ENCODE measurements around the gene ZNF385D. TPM values are rescaled to one million over a fixed set of nuclear protein-coding genes. Genes with fewer than 3 reads are reported as not detected.
"Not testable (repeated sequence)": the region's sequence is repeated elsewhere in the genome, so short reads cannot be mapped to it uniquely, and the experiment has no call there.

Gene ZNF385D
- polyA plus RNA-seq, 4 donors, result under 0.01 to 0.87 (median 0.58) TPM; not detected in 1

DNA sequence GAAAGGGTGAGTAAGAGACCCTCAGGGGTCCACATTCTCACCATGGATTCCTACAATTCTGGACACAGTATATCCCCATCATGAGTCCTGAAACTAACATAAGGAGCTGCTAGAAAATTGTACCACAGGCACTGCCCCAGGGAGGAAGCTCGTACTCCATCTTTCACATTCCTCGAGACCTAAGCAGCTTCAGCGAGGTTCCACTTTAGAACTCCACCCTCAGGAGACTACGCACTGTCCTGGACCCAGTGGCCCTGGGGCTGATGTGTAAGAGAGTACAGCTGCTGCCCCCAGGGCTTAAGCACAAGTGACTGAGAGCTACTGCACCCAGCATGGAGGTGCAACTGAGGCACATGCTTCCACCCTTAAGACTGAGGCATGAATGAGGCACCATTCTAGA is 352.5 kb downstream of the ZNF385D start:
- DNase-seq, result no peak
- no peaks in the 10 kb centered on the region for H3K27me3 ChIP-seq (ENCODE audit: control insufficient read depth in 3 of 3, insufficient read depth in 3 of 3, low read length in 3 of 3)
- WGBS, 3 donors, result 80 to 83% (median 83%) methylated on average over 4 of the region's 4 CpGs
- H3K36me3 ChIP-seq (ENCODE audit: control insufficient read depth in 3 of 3, insufficient read depth in 2 of 3, low read depth in 1 of 3, low read length in 3 of 3), result no peaks in the 10 kb centered on the region
- no peak for FAIRE-seq
- no peak overlapping the region for H3K27ac ChIP-seq (ENCODE audit: low read depth in 1 of 3, low read length in 2 of 3)
- H3K4me3 ChIP-seq (ENCODE audit: low read depth in 1 of 3, low read length in 3 of 3), result no peak overlapping the region
- no peaks in the 10 kb centered on the region for H3K9me3 ChIP-seq (ENCODE audit: control insufficient read depth in 2 of 2, insufficient read depth in 1 of 2, low read depth in 1 of 2, low read length in 1 of 2)
- no peaks in the 10 kb centered on the region for H3K4me1 ChIP-seq (ENCODE audit: control insufficient read depth in 3 of 3, insufficient read depth in 2 of 3, low read depth in 1 of 3, low read length in 2 of 3)

DNA sequence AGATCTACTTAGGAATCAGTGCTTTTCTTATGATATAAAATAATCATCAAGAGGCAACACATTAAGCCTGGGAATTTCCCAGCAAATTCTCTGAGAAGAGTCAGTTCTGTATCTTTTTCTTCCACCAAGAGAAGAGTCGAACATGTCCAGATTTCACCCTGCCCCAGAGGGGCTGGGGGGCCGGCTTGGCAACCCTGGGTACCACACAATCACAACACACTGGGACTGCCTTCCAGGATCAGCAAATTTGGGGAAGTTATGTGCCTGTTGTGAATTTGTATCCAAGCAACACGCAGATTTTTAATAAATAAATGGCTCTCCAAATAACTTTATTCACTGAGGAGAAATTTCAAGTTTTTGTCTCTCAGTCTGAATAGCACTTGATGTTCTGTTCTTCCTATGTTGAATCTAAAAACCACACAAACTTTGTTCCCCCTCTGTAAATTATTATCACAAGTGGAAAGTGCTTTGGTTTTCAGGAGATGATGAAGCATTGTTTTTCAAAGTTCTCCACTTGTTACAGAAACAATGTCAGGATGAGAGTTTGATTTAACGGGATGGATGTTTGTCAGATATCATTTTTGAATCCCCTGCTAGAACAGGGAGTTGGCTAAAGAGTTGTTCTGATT is 357.2 kb downstream of the ZNF385D start:
- WGBS, 3 donors, result 65 to 77% (median 71%) methylated on average over 4 of the region's 4 CpGs
- Histone ChIP-seq H3K27ac (ENCODE audit: low read depth in 1 of 3, low read length in 2 of 3) (no peak overlapping the region), H3K27me3 (ENCODE audit: control insufficient read depth in 3 of 3, insufficient read depth in 3 of 3, low read length in 3 of 3) (no peaks in the 10 kb centered on the region), H3K9me3 (ENCODE audit: control insufficient read depth in 2 of 2, insufficient read depth in 1 of 2, low read depth in 1 of 2, low read length in 1 of 2) (no peaks in the 10 kb centered on the region), H3K4me1 (ENCODE audit: control insufficient read depth in 3 of 3, insufficient read depth in 2 of 3, low read depth in 1 of 3, low read length in 2 of 3) (no peaks in the 10 kb centered on the region), H3K4me3 (ENCODE audit: low read depth in 1 of 3, low read length in 3 of 3) (no peak overlapping the region), H3K36me3 (ENCODE audit: control insufficient read depth in 3 of 3, insufficient read depth in 2 of 3, low read depth in 1 of 3, low read length in 3 of 3) (no peaks in the 10 kb centered on the region)
- no peak for FAIRE-seq
- no peak for DNase-seq

DNA sequence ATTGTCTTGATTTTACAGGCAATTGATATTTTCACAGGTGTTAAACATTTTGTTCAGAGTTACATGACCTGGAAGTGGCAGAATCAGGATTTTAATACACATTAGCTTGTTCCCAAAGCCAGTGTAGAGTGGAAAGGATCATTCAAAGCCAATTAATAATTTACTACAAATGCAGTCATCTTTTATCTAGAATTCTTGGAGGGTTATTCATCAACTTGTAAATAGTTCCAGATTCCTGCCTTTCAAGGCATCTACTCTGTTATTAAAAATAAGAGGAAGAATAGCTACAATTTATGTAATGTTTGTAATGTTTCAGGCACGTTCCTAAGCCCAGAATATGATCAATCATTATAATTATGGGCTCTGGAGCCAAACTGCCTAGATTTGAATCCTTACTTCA is 358.5 kb downstream of the ZNF385D start:
- no peaks in the 10 kb centered on the region for H3K27me3 ChIP-seq (ENCODE audit: control insufficient read depth in 3 of 3, insufficient read depth in 3 of 3, low read length in 3 of 3)
- DNase-seq (no peak), FAIRE-seq (no peak)
- no peaks in the 10 kb centered on the region for H3K36me3 ChIP-seq (ENCODE audit: control insufficient read depth in 3 of 3, insufficient read depth in 2 of 3, low read depth in 1 of 3, low read length in 3 of 3)
- H3K4me1 ChIP-seq (ENCODE audit: control insufficient read depth in 3 of 3, insufficient read depth in 2 of 3, low read depth in 1 of 3, low read length in 2 of 3), result no peaks in the 10 kb centered on the region
- WGBS, 3 donors, result 4 to 20% (median 9%) methylated on average over 1 of the region's 1 CpG
- no peak overlapping the region for H3K27ac ChIP-seq (ENCODE audit: low read depth in 1 of 3, low read length in 2 of 3)
- H3K9me3 ChIP-seq (ENCODE audit: control insufficient read depth in 2 of 2, insufficient read depth in 1 of 2, low read depth in 1 of 2, low read length in 1 of 2), result peaks cover 0 to 2% of the 10 kb centered on the region in 2 donors
- no peak overlapping the region for H3K4me3 ChIP-seq (ENCODE audit: low read depth in 1 of 3, low read length in 3 of 3)

DNA sequence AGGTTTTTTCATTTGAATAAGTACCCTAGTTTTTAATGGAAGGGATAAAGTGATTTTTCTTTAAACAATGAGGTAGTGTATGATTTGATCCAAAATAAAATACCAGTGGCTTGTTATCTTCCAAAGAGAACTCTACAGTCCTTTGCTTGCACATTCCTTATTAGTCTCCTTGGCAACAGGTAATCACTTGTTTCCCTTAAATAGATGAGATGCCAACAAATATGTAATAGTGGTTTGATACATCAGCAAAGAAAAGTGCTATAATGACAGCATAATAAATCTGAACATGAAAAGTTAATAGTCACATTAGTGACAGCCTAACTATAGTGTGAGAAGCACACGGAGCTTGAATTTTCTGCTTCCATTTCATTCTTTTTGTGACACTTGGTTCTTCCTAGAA is 360.2 kb downstream of the ZNF385D start:
- no peak for DNase-seq
- no peak for FAIRE-seq
- WGBS, 3 donors, result 68 to 77% (median 73%) methylated on average over 1 of the region's 1 CpG
- no peaks in the 10 kb centered on the region for H3K36me3 ChIP-seq (ENCODE audit: control insufficient read depth in 3 of 3, insufficient read depth in 2 of 3, low read depth in 1 of 3, low read length in 3 of 3)
- no peak overlapping the region for H3K27ac ChIP-seq (ENCODE audit: low read depth in 1 of 3, low read length in 2 of 3)
- peaks cover 0 to 12% of the 10 kb centered on the region in 2 donors for H3K9me3 ChIP-seq (ENCODE audit: control insufficient read depth in 2 of 2, insufficient read depth in 1 of 2, low read depth in 1 of 2, low read length in 1 of 2)
- H3K4me3 ChIP-seq (ENCODE audit: low read depth in 1 of 3, low read length in 3 of 3), result no peak overlapping the region
- H3K4me1 ChIP-seq (ENCODE audit: control insufficient read depth in 3 of 3, insufficient read depth in 2 of 3, low read depth in 1 of 3, low read length in 2 of 3), result no peaks in the 10 kb centered on the region
- no peaks in the 10 kb centered on the region for H3K27me3 ChIP-seq (ENCODE audit: control insufficient read depth in 3 of 3, insufficient read depth in 3 of 3, low read length in 3 of 3)

DNA sequence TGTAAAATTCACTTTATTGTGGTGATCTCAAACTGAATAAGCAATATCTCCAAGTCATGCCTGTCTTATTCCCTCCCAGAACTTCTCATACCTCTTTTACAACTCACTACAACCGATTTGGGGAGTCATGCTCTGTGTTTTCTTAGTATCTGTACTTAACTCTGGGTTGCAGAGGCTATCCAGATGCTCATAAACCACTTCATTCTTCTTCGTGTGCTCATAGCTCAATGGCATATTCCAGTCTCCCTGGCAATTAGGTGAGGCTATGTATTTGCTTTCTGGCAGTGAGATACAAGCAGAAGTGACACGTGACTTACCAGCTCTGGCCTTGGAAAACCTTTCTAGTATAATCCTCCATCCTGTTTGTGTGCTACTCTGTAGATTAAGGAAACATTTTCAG is 360.9 kb downstream of the ZNF385D start:
- Histone ChIP-seq H3K4me3 (ENCODE audit: low read depth in 1 of 3, low read length in 3 of 3) (no peak overlapping the region), H3K27ac (ENCODE audit: low read depth in 1 of 3, low read length in 2 of 3) (no peak overlapping the region), H3K27me3 (ENCODE audit: control insufficient read depth in 3 of 3, insufficient read depth in 3 of 3, low read length in 3 of 3) (no peaks in the 10 kb centered on the region), H3K4me1 (ENCODE audit: control insufficient read depth in 3 of 3, insufficient read depth in 2 of 3, low read depth in 1 of 3, low read length in 2 of 3) (no peaks in the 10 kb centered on the region), H3K9me3 (ENCODE audit: control insufficient read depth in 2 of 2, insufficient read depth in 1 of 2, low read depth in 1 of 2, low read length in 1 of 2) (peaks cover 0 to 12% of the 10 kb centered on the region in 2 donors), H3K36me3 (ENCODE audit: control insufficient read depth in 3 of 3, insufficient read depth in 2 of 3, low read depth in 1 of 3, low read length in 3 of 3) (no peaks in the 10 kb centered on the region)
- DNase-seq (no peak), FAIRE-seq (no peak)
- WGBS, 3 donors, result 15 to 38% (median 23%) methylated on average over 3 of the region's 3 CpGs

DNA sequence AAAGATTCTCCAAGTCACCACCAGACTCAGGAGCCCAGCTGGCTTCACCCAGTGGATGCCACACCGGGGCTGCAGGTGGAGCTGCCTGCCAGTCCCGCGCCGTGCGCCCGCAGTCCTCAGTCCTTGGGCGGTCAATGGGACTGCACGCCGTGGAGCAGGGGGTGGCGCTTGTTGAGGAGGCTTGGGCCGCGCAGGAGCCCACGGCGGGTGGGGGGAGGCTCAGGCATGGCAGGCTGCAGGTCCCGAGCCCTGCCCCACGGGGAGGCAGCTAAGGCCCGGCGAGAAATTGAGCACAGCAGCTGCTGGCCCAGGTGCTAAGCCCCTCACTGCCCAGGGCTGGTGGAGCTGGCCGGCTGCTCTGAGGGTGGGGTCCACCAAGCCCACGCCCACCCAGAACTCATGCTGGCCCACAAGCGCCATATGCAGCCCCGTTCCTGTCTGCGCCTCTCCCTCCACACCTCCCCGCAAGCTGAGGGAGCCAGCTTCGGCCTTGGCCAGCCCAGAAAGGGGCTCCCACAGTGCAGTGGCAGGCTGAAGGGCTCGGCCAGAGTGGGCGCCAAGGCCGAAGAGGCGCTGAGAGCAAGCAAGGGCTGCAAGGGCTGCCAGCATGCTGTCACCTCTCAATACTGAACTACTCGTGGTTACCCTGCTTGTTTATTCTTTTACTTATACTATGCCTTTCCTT is 363.7 kb downstream of the ZNF385D start:
- not testable (repeated sequence) for H3K4me3 ChIP-seq (ENCODE audit: low read depth in 1 of 3, low read length in 3 of 3); H3K36me3 ChIP-seq (ENCODE audit: control insufficient read depth in 3 of 3, insufficient read depth in 2 of 3, low read depth in 1 of 3, low read length in 3 of 3); H3K4me1 ChIP-seq (ENCODE audit: control insufficient read depth in 3 of 3, insufficient read depth in 2 of 3, low read depth in 1 of 3, low read length in 2 of 3); FAIRE-seq; H3K27ac ChIP-seq (ENCODE audit: low read depth in 1 of 3, low read length in 2 of 3); H3K27me3 ChIP-seq (ENCODE audit: control insufficient read depth in 3 of 3, insufficient read depth in 3 of 3, low read length in 3 of 3); DNase-seq
- 85 to 91% (median 86%) methylated on average over 26 to 30 of the region's 30 CpGs for WGBS, 3 donors
- H3K9me3 ChIP-seq (ENCODE audit: control insufficient read depth in 2 of 2, insufficient read depth in 1 of 2, low read depth in 1 of 2, low read length in 1 of 2), result peaks cover 0 to 15% of the 10 kb centered on the region in 2 donors

DNA sequence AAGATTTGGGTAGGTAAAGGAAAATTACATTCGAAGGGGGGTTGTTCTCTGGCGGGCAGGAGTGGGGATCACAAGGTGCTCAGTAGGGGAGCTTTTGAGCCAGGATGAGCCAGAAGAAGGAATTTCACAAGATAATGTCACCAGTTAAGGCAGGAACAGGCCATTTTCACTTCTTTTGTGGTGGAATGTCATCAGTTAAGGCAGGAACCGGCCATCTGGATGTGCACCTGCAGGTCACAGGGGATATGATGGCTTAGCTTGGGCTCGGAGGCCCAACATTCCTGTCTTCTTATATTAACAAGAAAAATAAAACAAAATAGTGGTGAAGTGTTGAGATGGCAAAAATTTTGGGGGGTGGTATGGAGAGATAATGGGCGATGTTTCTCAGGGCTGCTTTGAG is 373.0 kb downstream of the ZNF385D start:
- not testable (repeated sequence) for H3K27me3 ChIP-seq (ENCODE audit: control insufficient read depth in 3 of 3, insufficient read depth in 3 of 3, low read length in 3 of 3); H3K9me3 ChIP-seq (ENCODE audit: control insufficient read depth in 2 of 2, insufficient read depth in 1 of 2, low read depth in 1 of 2, low read length in 1 of 2); H3K4me3 ChIP-seq (ENCODE audit: low read depth in 1 of 3, low read length in 3 of 3); DNase-seq; H3K36me3 ChIP-seq (ENCODE audit: control insufficient read depth in 3 of 3, insufficient read depth in 2 of 3, low read depth in 1 of 3, low read length in 3 of 3); FAIRE-seq; H3K4me1 ChIP-seq (ENCODE audit: control insufficient read depth in 3 of 3, insufficient read depth in 2 of 3, low read depth in 1 of 3, low read length in 2 of 3); H3K27ac ChIP-seq (ENCODE audit: low read depth in 1 of 3, low read length in 2 of 3)
- WGBS, 3 donors, result 73 to 86% (median 81%) methylated on average over 5 of the region's 5 CpGs

DNA sequence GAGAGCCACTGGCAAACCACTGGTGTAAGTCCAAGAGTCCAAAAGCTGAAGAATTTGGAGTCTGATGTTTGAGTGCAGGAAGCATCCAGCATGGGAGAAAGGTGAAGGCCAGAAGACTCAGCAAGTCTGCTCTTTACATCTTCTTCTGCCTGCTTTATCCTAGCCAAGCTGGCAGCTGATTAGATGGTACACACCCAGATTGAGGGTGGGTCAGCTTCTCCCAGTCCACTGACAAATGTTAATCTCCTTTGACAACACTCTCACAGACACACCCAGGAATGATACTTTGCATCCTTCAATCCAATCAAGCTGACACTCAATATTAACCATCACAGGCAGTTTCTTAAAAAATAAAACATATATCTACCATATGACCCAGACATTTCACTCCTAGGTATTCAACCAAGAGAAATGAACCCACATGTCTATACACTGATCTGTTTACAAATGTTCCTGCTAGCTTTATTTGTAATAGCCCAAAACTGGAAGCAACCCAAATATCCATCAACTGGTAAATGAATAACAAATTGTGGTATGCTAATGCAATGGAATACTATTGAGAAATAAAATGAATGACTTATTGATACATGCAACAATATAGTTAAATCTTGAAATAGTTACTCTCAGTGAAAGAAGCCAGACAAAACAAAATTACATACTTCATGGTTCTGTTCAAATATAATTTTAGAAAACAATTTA is 373.8 kb downstream of the ZNF385D start:
- no peak overlapping the region for H3K4me3 ChIP-seq (ENCODE audit: low read depth in 1 of 3, low read length in 3 of 3)
- FAIRE-seq (no peak), DNase-seq (no peak)

More for the DNA sequence above, 373.8 kb downstream of the ZNF385D start:
- Histone ChIP-seq H3K9me3 (ENCODE audit: control insufficient read depth in 2 of 2, insufficient read depth in 1 of 2, low read depth in 1 of 2, low read length in 1 of 2) (no peaks in the 10 kb centered on the region), H3K27ac (ENCODE audit: low read depth in 1 of 3, low read length in 2 of 3) (no peak overlapping the region), H3K4me1 (ENCODE audit: control insufficient read depth in 3 of 3, insufficient read depth in 2 of 3, low read depth in 1 of 3, low read length in 2 of 3) (no peaks in the 10 kb centered on the region), H3K36me3 (ENCODE audit: control insufficient read depth in 3 of 3, insufficient read depth in 2 of 3, low read depth in 1 of 3, low read length in 3 of 3) (no peaks in the 10 kb centered on the region), H3K27me3 (ENCODE audit: control insufficient read depth in 3 of 3, insufficient read depth in 3 of 3, low read length in 3 of 3) (no peaks in the 10 kb centered on the region)
